GM21360 (cell line): Measurements from ENCODE around the gene AP2B1.
"Not testable (repeated sequence)": the region's sequence is repeated elsewhere in the genome, so short reads cannot be mapped to it uniquely, and the experiment has no call there.

ENCODE experiments used
- ATAC-seq: cut with Tn5 transposase; IDR thresholded peaks from one replicate; pipeline ENCODE4 v1.9.1; 2021; ENCODE audit warnings: mild to moderate bottlenecking, moderate library complexity; ENCODE audit not compliant: unreplicated experiment

The AP2B1 gene

DNA sequence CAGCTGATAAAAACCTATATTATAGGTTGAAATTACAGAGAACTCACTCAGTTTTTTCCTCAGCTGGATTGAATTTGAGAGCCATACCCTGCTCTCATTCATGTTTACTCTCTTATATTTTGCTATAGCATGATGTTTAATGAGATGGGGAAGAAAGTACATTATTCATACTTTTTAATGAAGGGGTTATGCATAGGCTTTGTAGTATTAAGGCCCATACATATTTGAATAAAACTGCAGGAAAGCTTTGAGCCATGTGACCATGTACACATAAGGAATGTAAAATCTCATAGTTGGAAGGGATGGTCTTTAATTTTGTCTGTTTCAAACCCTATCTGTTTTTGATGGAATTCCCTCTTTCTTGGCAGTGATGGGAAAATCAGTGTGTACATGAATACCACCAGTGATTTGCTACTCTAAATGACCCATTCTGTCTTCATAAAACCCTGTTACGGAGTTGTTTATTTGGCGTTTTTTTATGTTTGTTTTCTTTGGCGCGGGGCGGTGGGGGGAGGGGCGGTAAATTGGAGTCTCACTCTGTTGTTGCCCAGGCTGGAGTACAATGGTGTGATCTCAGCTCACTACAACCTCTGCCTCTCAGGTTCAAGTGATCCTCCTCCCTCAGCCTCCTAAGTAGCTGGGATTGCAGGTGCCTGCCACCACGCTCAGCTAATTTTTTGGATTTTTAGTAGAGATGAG is 105.5 kb downstream of the AP2B1 start:
- ATAC-seq: no peak

DNA sequence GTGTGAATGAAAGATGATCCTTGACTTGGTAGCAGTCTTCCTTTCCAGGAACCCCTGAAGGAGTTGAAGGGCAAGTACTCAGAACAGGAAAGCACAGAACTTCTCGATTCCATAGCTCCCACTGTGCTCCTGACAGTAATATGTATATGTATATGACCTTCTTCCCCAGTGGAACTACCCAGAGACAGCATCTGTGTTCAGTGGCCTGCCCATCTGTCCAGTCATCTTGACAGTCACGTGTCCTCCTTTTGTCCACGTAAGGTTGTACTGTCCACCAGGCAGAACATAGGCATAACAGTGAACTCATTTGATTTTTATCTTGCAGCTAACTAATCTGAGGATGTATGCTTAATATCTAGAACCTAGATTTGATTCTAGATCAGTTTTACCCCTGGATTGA is 106.5 kb downstream of the AP2B1 start:
- no peak for ATAC-seq

DNA sequence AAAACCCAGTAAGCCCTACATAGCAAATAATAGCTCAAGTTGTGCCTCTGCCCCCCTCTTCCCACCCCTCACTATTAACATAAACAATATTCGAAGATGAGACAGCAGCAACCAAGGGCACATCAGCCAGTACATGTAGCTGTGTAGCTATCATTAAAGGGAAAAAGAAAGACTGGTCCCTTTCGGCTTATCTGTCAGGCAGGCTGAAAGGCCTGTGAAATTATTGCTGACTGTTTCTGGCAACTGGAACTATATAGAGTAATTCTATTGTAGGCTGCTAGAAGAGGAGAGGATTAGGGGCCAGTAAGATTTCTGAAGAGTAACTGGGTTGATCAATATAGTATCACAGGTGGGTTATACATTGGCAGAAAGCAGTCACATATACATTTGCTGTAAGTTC is 107.8 kb downstream of the AP2B1 start:
- no peak for ATAC-seq

DNA sequence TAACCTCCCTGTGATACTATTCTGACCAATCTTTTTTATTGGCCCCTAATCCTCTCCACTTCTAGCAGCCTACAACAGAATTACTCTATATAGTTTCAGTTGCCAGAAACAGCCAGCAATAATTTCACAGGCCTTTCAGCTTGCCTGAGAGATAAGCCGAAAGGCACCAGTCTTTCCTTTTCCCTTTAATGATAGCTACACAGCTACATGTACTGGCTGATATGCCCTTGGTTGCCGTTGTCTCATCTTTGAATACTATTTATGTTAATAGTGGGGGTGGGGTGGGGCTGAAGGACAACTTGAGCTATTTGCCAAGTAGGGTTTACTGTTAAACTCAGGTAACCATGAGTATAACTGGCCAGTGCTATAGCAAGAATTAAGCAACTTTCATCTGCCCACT is 108.5 kb downstream of the AP2B1 start:
- ATAC-seq: no peak

DNA sequence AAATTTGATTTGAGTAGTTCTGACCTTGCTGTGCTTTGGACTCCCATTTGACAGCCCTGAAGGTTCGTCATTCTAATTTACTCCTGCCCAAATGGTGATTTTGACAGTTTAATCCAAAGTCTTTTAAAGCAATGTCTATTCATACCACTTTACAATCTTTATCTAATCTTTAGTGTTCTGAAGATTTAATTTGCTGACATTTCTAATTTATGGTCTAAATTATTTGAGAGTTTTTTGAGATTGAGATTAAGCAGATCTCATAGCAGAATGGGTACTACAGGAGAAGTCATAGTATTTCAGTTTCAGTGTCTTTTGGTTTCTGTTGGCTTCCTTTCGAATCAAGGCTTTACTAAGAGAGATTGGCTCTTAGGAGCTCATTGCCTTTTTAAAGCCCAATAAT is 111.7 kb downstream of the AP2B1 start:
- no peak for ATAC-seq

DNA sequence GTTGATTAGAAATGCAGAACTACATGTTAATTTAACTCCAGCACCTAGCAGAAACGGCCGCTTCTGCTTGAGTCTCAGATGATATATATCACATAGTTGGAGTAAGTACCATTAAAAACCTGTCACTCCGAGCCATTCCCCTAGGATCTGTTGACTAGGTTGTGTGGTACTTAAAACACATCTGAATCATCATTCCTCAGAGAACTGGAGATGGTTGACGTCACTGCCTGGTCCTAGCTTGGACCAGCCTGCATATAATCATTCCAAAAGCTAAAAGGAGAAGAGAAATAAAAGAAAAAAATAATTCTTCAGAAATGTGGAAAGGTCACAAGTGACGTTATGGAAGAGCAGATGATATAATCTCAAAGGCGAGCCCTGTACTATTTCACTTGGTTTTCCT is 113.0 kb downstream of the AP2B1 start:
- no peak for ATAC-seq

DNA sequence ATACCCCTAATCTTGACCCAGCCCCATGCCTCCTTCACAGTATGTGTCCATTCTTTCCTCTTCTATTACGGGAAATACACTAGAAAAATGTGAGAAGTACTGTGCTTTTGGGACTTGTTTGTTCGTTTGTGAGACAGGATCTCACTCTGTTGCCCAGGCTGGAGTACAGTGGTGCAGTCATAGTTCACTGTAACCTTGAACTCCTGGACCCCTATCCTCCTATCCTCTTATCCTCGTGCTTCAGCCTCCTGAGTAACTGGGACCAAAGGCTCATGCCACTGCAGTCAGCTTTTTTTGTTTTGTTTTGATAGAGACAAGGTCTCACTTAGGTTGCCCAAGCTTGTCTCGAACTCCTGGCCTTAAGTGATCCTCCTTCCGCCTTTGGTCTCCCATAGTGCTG is 114.4 kb downstream of the AP2B1 start:
- no peak for ATAC-seq

DNA sequence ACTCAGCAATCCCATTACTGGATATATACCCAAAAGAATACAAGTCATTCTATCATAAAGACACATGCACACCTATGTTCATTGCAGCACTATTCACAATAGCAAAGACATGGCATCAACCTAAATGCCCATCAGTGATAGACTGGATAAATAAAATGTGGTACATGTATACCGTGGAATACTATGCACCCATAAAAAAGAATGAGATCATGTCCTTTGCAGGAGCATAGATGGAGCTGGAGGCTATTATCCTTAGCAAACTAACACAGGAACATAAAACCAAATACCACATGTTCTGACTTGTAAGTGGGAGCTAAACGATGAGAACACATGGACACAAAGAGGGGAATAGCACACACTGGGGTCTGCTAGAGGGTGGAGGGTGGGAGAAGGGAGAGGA is 116.2 kb downstream of the AP2B1 start:
- ATAC-seq: not testable (repeated sequence)

DNA sequence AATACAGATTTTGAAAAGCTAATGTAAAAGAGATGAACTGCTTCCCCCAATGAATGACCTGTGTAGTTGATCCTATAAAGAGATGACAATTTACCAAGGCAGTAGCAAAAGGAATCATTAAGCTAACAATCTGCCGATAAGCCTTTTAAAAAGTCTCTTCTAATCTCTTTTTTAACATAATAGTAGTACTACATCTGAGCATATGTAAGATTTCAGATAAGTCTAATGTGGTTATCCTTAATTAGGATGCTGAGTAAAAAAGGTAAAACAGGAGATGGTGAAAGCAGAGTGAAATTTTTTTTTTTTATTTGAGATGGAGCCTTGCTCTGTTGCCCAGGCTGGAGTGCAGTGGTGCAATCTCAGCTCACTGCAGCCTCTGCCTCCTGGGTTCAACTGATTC is 118.1 kb downstream of the AP2B1 start:
- ATAC-seq: no peak

DNA sequence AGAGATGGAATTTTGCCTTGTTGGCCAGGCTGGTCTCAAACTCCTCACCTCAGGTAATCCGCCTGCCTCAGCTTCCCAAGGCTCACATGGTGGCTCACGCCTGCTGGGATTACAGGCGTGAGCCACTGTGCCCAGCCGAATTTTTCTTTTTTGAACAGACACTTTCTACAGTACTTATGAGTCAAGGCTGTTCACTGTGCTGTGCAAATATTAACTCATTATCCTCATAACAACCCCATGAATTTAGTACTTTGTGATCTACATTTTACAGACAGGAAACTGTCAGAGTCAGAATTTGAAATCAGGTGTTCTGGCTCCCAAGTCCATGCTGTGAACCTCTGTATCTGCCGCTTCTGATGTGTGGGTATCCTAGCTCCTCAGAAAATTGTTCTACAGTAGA is 118.6 kb downstream of the AP2B1 start:
- ATAC-seq: no peak

DNA sequence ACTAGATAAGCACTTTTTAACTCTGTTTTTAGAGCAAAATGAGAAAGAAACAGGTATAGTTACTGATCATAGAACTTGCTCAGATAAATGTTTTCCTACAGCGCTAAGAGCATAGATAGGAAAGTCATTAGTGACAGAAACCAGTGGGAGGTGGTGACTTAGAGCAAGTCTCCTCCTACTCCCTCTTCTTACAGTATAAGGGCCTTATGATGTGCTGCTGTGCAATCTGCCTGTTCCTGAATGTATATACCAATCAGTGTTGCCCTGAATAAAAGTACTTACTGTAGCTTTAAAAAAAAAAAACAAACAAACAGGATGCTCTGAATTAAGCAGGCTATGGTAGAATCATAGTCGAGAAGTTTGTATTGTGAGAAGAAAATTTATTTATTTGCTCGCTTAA is 121.0 kb downstream of the AP2B1 start:
- ATAC-seq: no peak

DNA sequence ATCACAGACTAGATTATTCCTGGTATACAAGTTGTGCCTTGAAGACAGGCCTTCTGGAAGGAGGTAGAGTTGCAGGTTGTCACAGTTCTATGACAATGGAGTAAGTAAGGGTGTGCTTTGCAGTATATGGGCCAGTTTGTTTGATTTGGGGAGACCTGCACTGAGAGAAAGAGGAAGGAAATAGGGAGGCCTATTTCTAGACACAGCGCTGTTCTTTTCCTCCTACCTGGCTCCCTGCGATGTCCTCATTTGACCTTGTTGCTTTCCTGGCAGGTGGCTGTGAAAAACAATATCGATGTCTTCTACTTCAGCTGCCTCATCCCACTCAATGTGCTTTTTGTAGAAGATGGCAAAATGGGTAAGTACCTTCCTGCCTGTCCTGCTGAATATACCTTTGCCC is 121.8 kb downstream of the AP2B1 start:
- ATAC-seq: no peak

DNA sequence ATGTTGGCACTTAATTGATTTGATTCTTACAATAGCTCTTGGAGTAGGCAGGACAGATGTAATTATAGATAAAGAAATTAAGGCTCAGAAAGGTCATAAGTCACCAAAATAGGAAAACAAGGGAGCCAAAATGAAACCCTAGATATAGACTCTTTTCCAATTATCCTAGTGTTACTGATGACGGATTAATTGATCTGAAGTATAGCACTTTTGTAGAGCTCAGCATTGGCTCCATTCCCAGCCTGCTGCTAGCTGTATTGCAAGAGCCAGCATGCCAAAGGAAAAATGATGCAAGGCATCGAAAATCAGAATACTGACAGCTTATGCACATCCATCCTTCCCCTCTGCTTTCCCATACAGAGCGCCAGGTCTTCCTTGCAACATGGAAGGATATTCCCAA is 122.8 kb downstream of the AP2B1 start:
- no peak for ATAC-seq

DNA sequence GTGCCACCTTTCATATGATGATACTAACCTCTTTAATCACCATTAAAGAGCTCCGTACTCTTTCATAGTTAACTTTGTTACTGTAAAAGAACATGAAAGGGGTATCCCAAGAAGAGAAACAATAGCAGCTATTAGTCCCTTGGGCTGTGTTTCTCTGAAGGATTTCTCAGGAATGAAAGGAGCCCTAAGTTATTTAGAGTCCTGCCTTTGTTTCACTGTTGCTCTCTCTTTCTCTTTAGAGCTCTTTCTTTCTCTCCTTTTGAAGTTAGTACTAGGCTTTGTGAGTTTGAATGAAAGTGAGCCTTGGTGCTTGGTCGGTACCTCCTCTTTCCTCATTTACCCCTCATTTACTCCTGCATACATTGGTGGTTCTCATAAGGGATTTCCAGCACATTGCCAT is 123.8 kb downstream of the AP2B1 start:
- no peak for ATAC-seq

DNA sequence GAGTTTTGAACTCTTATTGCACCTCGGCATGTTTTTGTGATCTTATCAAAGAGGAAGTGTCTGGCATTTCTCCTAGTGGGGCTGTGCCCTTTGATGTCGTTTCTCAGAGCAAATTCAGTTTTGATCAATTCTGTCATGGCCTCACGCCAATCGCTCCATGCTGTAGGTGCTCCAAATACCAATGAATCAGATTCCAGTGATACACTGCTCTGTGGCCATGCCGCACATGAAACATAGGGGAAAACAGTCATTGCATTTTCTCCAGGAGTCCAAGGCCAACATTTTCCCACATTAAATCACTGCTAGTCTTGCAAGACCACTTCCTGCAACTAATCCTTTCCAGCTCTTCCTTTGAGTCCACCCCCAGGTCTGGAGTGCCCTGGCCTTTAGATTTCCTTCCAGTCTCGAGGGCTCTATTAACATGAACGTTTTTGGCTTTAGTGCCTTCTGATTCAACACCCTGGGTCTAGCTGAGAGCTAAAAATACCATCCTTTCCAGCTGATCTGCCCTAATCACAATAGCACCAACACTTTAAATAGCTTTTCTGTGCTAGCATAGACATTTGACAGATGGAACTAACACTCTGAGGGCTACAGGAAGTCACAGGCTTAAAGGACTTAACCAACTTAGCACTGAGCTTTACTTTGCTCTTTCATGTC is 126.1 kb downstream of the AP2B1 start:
- no peak for ATAC-seq

DNA sequence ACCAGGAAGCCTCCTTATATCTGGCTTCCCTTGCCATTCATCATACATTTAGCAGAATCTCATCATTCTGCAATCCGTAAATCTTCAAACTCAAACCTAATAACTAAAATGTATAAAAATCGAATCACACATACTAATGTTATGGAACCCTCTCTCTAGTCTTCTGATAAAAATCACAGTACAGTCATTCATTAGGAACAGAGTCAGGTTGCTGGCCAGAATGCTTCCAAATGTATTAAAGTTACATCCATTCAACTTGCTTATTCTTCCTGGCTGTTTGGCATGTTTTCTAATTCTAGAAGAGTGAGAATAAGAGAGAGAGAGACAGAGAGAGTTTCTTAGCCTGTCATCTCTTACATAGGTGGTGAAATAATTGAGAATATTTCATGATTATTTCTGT is 127.9 kb downstream of the AP2B1 start:
- no peak for ATAC-seq

DNA sequence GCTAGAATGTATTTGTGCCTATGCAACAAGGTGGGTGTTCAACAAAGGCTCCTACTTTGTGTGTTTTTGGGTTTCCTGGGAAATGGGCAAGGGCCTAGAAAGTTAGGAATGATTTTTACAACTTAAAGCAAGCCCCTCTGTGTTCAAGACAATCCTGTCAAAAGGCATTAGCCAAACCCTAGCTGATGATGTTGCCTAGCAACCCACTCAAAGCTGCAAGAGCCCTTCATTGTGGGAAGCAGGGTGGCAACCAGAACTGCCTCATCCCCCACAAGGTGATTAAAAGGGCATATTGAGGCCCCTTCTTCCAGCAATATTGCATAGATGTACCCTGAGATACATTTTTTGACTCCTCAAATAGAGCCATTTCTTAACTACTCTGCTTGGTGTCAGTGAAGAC is 128.3 kb downstream of the AP2B1 start:
- ATAC-seq: no peak

DNA sequence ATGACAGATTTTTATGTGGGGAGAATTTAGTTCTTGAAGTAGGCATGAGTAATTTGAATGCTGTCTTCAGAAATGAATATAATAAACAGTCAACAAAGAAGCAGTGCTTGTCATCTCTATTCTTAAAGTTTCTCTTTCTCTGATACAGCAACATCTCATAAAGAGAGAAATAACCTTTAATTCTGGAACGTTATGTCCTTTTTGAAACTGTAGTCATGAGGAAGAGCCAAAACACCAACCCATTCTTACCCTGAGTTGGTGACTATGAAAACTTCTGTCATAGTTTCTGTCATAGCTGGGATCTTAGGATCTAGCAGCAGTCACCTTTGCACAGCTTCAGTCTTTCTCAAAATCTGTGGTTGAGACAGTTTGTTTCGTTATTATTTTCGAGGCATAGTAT is 129.1 kb downstream of the AP2B1 start:
- ATAC-seq: no peak

DNA sequence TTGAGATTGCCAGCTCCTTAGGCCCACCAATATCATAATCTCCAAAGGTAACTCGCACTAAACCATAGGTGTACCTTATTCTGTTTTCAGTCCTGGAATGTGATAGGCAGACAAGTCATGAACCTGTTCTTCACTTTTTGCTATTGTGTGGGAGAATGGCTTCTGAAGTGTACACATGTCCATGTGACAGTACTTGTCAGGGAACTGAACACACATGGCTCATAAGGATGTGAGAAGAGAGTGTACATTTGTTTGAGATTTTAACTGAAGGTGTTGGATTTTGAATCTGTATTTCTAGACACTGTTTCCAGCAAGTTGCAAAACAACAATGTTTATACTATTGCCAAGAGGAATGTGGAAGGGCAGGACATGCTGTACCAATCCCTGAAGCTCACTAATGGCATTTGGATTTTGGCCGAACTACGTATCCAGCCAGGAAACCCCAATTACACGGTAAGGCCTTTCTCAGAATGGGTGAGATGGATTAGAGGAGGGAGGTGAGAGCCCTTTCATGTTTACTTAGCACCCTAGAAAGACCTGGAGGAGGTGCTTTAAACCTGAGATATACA is 129.9 kb downstream of the AP2B1 start:
- no peak for ATAC-seq

DNA sequence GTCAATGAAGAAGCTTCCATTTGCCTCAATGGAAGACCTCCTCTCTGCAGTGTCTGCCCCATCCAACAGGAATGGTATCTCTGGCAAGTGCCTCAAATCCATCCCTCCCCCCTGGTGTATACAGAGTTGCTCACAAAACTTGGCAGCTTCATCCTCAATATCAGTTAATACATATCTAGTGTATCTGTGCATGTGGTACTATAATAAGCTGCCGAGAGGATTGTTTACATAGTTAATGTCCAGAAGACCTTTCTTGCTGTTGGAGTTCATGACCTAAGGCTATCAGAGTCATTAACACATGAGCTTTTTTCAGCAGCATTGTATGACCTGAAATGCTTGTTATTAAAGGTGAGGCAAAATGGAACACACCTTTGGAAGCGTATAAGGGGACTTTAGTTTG is 130.4 kb downstream of the AP2B1 start:
- ATAC-seq: no peak

DNA sequence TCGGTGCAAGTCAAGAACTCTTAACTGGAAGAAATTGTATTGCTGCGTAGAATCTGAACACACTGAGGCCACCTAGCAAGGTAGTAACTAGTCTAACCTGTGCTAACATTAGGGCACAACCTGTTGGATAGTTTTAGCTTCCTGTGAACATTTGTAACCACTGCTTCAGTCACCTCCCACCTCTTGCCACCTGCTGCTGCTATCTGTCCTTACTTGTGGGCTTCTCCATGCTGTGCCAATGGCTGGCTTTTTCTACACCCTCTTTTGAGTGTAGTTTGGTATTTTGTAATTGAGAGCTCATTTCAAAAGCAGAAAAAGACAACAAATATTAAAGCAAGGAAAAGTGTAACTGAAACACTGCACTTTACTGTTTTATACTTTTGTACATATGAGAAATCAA is 136.6 kb downstream of the AP2B1 start:
- no peak for ATAC-seq

DNA sequence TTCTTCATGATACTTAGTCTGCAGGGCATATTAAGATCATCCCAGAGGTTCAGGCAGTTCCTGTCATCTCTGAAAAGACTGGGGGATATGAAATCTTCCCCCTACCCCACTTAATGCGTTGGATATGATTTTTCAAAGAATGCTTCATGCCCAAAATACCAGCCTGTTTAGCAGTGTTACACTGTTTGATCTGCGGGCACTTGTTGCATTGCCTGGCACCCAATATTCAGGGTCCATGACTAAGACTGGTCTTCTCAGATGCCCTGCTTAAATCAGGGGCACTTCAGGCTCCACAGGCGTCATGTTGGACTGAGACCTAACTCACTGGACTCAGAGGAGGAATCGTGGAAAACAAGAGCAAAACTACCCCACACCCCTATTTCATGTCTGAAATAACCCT is 137.9 kb downstream of the AP2B1 start:
- no peak for ATAC-seq

DNA sequence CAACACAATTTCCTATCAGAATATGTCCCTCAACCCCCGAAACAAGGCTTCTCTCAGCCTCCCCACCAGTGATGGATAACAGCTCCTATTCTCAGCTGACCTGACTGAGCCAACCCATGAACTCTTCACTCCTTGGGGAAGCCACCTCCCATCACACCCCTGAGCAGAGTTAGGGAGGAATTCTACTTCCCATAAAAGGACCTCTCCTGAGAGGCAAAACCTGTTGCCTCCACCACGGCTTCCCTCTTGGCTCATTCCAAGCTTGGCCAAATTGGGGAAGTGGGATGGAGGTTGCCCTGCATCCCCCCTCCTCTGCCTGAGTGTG is 138.6 kb downstream of the AP2B1 start:
- no peak for ATAC-seq
